Tibial nerve (tissue), 4 donors: Measurements from ENCODE around the gene OR11G2. TPM values are rescaled to one million over a fixed set of nuclear protein-coding genes. Genes with fewer than 3 reads are reported as not detected.
A peak's percentile ranks its signal among the peaks of the same experiment; 100 is the strongest.

Source experiments
- DNase-seq, 2 donors: peaks; one replicate each; pipeline ENCODE4 v3.0.0-alpha.2; 2019; ENCODE audit warnings: low spot score in 2 of 2
- H3K27ac ChIP-seq, 4 donors: fragments of 200-600 bp; sonication (generic) in 3 of 4; one replicate each; pipeline ENCODE4 v1.5.1; 2017 to 2019; ENCODE audit warnings: mild to moderate bottlenecking in 1 of 4
- H3K27me3 ChIP-seq, 2 donors: fragments of 200-600 bp; sonication (generic) in 1 of 2; one replicate each; pipeline versions ENCODE4 v1.5.1 to v1.6.0; 2017 to 2019
- H3K36me3 ChIP-seq, 3 donors: fragments of 200-600 bp; sonication (generic); one replicate each; pipeline ENCODE4 v1.5.1; 2018 to 2019
- H3K4me1 ChIP-seq, 4 donors: fragments of 200-600 bp; sonication (generic) in 3 of 4; one replicate each; pipeline ENCODE4 v1.5.1; 2017 to 2019
- H3K4me3 ChIP-seq, 4 donors: fragments of 200-600 bp; sonication (generic) in 3 of 4; one replicate each; pipeline ENCODE4 v1.5.1; 2017 to 2019; ENCODE audit warnings: mild to moderate bottlenecking in 1 of 4, moderate library complexity in 1 of 4
- H3K9me3 ChIP-seq, 4 donors: fragments of 200-600 bp; sonication (generic) in 3 of 4; one replicate each; pipeline ENCODE4 v1.5.1; 2017 to 2019
- EP300 ChIP-seq, 2 donors: sonication (generic); formaldehyde crosslinking; IDR thresholded peaks; one replicate each; pipeline ENCODE4 v1.6.1; 2017; ENCODE audit warnings: antibody characterized with exemption in 2 of 2, mild to moderate bottlenecking in 1 of 2
- POLR2A ChIP-seq, 2 donors: fragments of 450-650 bp; IDR thresholded peaks; one replicate each; pipeline ENCODE4 v1.6.1; 2017; ENCODE audit warnings: antibody characterized with exemption in 2 of 2, mild to moderate bottlenecking in 2 of 2, moderate library complexity in 2 of 2
- WGBS, 2 donors: methylation state at CpG; one replicate each; pipeline ENCODE4 v1.1.5; 2018; 5-methylcytosine and 5-hydroxymethylcytosine counted together
- total RNA-seq, 4 donors: library from RNA; depleted of rRNA; stranded (reverse); fragments of >200 nt; gene quantifications; one replicate each; pipeline ENCODE4 v1.1.0, GENCODE V29; 2016
- TF ChIP-seq, protein P1 (sequence below), 5 experiments: fragments of 200-600 bp in 3 of 5; fragments of 450-650 bp in 2 of 5; sonication (generic) in 3 of 5; IDR thresholded peaks; one replicate each; pipeline ENCODE4 v1.5.1; 2016 to 2019; ENCODE audit warnings: antibody characterized with exemption in 5 of 5, mild to moderate bottlenecking in 3 of 5, moderate library complexity in 2 of 5

Gene OR11G2
- total RNA-seq, 4 donors from 2014 or later = not detected

- no peak for TF ChIP-seq EP300 (IDR thresholded peaks at IDR 0.05)
- TF ChIP-seq POLR2A (IDR thresholded peaks at IDR 0.05) = no peak
- TF ChIP-seq, protein P1, sequence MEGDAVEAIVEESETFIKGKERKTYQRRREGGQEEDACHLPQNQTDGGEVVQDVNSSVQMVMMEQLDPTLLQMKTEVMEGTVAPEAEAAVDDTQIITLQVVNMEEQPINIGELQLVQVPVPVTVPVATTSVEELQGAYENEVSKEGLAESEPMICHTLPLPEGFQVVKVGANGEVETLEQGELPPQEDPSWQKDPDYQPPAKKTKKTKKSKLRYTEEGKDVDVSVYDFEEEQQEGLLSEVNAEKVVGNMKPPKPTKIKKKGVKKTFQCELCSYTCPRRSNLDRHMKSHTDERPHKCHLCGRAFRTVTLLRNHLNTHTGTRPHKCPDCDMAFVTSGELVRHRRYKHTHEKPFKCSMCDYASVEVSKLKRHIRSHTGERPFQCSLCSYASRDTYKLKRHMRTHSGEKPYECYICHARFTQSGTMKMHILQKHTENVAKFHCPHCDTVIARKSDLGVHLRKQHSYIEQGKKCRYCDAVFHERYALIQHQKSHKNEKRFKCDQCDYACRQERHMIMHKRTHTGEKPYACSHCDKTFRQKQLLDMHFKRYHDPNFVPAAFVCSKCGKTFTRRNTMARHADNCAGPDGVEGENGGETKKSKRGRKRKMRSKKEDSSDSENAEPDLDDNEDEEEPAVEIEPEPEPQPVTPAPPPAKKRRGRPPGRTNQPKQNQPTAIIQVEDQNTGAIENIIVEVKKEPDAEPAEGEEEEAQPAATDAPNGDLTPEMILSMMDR (IDR thresholded peaks at IDR 0.05) = no peak
- 48 to 64% methylated on average over 6 of the region's 6 CpGs for WGBS, 2 donors
- Histone ChIP-seq H3K36me3 (no peaks in the 10 kb centered on the region), H3K9me3 (peaks cover 0 to 6% (median 0%) of the 10 kb centered on the region in 4 donors), H3K27ac (no peak overlapping the region), H3K27me3 (no peaks in the 10 kb centered on the region), H3K4me1 (no peaks in the 10 kb centered on the region), H3K4me3 (no peak overlapping the region)
- DNase-seq = no peak
Measured at GRCh38 chr14:20176330-20176729, 14.4 kb upstream of the OR11G2 start.

DNA sequence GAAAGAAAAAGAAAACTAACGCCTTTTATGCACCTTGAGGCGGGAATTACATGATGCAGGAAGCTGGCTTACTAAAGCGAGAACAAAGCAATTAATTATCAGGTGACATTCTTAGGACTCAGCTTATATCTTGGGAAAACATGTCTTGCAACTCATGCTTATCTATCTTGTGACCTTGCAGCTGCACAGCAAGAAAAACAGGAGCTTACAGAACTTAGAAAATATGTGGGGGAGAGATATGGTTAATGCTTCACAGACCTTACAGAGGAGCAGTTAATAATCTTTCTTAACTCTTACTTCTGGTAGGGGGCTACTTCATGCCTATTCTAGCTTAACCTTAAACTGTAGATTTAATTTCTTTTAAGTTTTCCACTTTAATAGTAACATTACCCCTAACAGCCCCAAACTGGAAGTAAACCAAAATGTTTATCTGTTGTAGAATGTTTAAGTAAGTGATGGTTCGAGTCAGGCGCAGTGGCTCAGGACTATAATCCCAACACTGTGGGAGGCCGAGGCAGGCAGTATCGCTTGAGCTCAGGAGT, 13.2 kb upstream of the OR11G2 start:
- no peaks in the 10 kb centered on the region for H3K36me3 ChIP-seq
- no peak for TF ChIP-seq POLR2A (IDR thresholded peaks at IDR 0.05)
- TF ChIP-seq, protein P1 (IDR thresholded peaks at IDR 0.05) = no peak
- TF ChIP-seq EP300 (IDR thresholded peaks at IDR 0.05) = no peak
- DNase-seq = no peak
- no peak overlapping the region for H3K4me3 ChIP-seq
- WGBS, 2 donors = 85 to 94% methylated on average over 7 of the region's 7 CpGs
- no peak overlapping the region for H3K27ac ChIP-seq
- H3K4me1 ChIP-seq = no peaks in the 10 kb centered on the region
- H3K27me3 ChIP-seq = no peaks in the 10 kb centered on the region
- peaks cover 0 to 6% (median 0%) of the 10 kb centered on the region in 4 donors for H3K9me3 ChIP-seq

- TF ChIP-seq, protein P1 (IDR thresholded peaks at IDR 0.05) = no peak
- TF ChIP-seq POLR2A (IDR thresholded peaks at IDR 0.05) = no peak
- no peak for TF ChIP-seq EP300 (IDR thresholded peaks at IDR 0.05)
- WGBS, 2 donors = 55 to 61% methylated on average over 5 of the region's 5 CpGs
- peak in 1 of 2 donors; percentile 13 for DNase-seq
- no peaks in the 10 kb centered on the region for H3K4me1 ChIP-seq
- peaks cover 0 to 6% (median 0%) of the 10 kb centered on the region in 4 donors for H3K9me3 ChIP-seq
- H3K27ac ChIP-seq = no peak overlapping the region
- H3K4me3 ChIP-seq = no peak overlapping the region
- no peaks in the 10 kb centered on the region for H3K36me3 ChIP-seq
- no peaks in the 10 kb centered on the region for H3K27me3 ChIP-seq
Measured at GRCh38 chr14:20179218-20179617, 11.5 kb upstream of the OR11G2 start.

GRCh38 chr14:20179880-20180279, 10.8 kb upstream of the OR11G2 start:
- H3K27ac ChIP-seq = no peak overlapping the region
- H3K9me3 ChIP-seq = peaks cover 0 to 4% (median 0%) of the 10 kb centered on the region in 4 donors
- no peaks in the 10 kb centered on the region for H3K36me3 ChIP-seq
- 42 to 53% methylated on average over 2 of the region's 2 CpGs for WGBS, 2 donors
- no peak for DNase-seq
- TF ChIP-seq, protein P1 (IDR thresholded peaks at IDR 0.05) = no peak
- TF ChIP-seq POLR2A (IDR thresholded peaks at IDR 0.05) (no peak), EP300 (IDR thresholded peaks at IDR 0.05) (no peak)
- H3K27me3 ChIP-seq = no peaks in the 10 kb centered on the region
- no peaks in the 10 kb centered on the region for H3K4me1 ChIP-seq
- no peak overlapping the region for H3K4me3 ChIP-seq

DNA sequence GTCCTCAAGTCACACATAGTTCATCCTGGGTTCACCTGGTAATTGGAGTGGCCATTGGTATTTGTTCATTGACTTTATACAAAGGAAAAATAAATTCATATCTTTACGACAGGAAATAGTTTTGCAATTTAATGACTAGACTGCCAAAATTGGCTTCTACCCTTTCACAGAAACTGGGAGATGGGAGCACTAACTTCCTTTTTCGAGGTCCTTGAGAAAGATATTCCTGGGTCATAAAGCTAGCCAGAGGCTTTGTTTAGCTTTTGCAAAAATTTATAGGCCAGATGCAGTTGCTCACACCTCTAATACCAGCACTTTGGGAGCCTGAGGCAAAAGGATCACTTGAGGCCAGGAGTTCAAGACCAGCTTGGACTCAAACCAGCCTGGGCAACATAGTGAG, 10.2 kb upstream of the OR11G2 start:
- WGBS, 2 donors = 46 to 53% methylated on average over 2 of the region's 2 CpGs
- DNase-seq = no peak
- TF ChIP-seq POLR2A (IDR thresholded peaks at IDR 0.05) = no peak
- peak in 1 of 2 donors; percentile 16 for TF ChIP-seq EP300 (IDR thresholded peaks at IDR 0.05)
- H3K9me3 ChIP-seq = no peaks in the 10 kb centered on the region
- H3K27me3 ChIP-seq = no peaks in the 10 kb centered on the region
- no peak overlapping the region for H3K27ac ChIP-seq
- H3K4me1 ChIP-seq = no peaks in the 10 kb centered on the region
- H3K36me3 ChIP-seq = no peaks in the 10 kb centered on the region
- no peak overlapping the region for H3K4me3 ChIP-seq
